Erythroblast (primary cell): ENCODE measurements around the gene ACOT6.
A peak's percentile ranks its signal among the peaks of the same experiment; 100 is the strongest.
"Not testable (repeated sequence)": the region's sequence is repeated elsewhere in the genome, so short reads cannot be mapped to it uniquely, and the experiment has no call there.

Source experiments
- DNase-seq, 2 experiments: peaks; one replicate each; lab custom pipeline; 2025; lab: John Stamatoyannopoulos, UW
- GATA1 ChIP-seq: IDR thresholded peaks from 2 replicates; pipeline ENCODE4 v1.6.1; 2011; ENCODE audit warnings: low read depth, mild to moderate bottlenecking, control low read depth, low read length, moderate library complexity
- POLR2A ChIP-seq: IDR thresholded peaks from 2 replicates; pipeline ENCODE4 v1.6.1; 2011; ENCODE audit warnings: mild to moderate bottlenecking, low read length

The ACOT6 gene

DNA sequence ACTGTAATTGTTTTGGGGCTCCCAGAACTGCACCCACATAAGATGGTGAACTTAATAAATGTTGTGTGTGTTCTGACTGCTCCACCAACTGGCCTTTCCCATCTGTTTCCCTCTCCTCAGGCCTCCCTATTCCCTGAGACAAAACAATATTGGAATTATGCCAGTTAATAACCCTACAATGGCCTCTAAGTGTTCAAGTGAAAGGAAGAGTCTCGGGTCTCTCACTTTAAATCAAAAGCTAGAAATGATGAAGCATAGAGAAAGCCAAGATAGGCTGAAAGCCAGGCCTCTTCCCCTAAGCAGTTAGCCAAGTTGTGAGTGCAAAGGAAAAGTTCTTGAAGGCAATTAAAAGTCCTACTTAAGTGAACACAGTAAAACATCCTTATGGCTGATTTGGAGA lies 13.4 kb downstream of the ACOT6 start:
- TF ChIP-seq POLR2A (no peak), GATA1 (no peak)
- no peak for DNase-seq

- TF ChIP-seq GATA1: no peak
- no peak for TF ChIP-seq POLR2A
- DNase-seq: no peak
These were observed 14.8 kb downstream of the ACOT6 start for GRCh38 chr14:73627151-73627558.

- TF ChIP-seq GATA1 (no peak), POLR2A (no peak)
- peak; percentile 14 to 50 for DNase-seq
These were observed 17.9 kb downstream of the ACOT6 start for GRCh38 chr14:73630009-73630780.

DNA sequence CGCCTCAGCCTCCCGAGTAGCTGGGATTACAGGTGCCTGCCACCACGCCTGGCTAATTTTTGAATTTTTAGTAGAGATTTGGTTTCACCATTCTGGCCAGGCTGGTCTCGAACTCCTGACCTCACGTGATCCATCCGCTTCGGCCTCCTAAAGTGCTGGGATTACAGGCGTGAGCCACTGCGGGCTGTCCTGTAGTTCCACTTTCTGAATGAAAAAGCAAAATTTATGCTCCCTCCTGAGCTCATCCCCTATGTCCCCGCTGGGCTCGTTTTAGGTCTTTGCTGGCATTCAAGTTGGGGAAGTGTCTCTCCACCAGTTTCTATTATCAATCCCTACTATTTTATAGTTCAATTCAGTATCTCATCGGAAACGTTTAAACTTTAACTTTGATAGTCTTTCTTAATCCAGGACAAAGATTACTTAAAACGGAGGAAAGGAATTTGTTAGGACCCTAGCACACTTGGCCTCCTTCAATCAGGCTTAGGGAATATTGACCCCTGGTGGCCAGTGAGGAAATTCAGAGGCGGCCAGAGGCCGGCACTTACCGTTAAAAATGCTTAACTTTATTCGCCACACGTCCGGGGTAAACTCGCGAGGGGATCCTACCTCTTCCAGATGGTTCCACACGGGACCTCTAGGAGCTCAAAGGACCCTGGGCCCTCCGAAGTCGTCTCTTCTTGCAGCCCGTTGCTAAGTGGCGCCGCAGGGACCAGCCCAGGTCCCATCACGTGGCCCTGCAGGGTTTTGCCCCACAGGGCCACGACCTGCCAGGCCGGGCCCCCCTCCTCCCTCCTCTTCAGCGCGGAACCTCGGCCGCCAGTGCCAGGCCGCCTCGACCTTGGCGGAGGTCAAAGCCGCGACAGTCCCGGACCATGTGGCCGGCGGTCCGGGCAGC lies 21.0 kb downstream of the ACOT6 start:
- DNase-seq: peak; percentile 73 to 82
- TF ChIP-seq POLR2A (no peak), GATA1 (no peak)

DNA sequence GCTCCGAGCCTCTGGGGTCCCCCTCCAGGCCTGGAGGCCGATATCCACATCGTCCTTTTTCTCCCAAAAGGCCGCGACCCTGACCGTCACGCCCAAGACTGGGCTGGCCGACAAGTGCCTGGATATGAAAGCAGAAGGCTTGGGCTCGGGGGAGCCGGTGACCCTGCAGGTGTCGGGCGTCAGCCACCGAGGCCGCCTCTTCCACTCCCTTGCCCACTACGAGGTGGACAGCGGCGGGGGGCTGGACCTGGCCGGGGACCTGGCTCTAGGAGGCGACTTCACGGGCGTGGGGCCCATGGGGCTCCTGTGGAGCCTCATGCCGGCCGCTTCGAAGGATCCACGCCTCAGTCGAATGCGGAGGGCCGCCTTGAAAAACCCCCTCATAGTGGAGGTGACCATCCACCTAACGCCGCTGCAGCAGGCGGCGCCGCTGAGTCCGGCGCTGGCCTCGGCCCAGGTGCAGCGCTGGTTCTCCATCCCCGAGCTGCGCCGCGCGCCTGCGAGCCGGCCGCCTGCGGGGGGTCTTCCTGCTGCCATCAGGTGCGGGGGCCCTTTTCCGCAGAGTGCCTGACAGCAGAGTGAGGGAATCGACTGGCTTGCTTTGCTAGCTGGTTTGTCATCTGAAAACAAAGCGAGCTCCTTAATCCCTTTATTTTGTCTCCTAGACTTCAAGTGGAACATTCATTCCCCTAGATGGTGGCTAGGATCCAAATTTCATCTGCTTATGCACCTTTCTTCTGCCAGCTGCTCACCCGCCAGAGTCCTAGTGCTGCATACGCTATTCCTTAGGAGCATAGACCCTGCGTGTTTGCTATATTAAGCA lies 21.9 kb downstream of the ACOT6 start:
- DNase-seq: peak; percentile 31 to 44
- TF ChIP-seq POLR2A (no peak), GATA1 (no peak)

DNA sequence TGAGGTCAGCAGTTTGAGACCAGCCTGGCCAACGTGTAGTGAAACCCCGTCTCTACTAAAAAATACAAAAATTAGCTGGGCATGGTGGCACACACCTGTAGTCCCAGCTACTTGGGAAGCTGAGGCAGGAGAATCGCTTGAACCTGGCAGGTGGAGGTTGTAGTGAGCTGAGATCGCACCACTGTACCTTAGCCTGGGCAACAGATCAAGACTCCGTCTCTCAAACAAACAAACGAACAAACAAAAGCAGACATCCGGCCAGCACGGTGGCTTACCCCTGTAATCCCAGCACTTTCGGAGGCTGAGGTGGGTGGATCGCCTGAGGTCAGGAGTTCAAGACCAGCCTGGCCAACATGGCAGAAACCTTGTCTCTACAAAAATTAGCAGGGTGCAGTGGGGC lies 24.0 kb downstream of the ACOT6 start:
- not testable (repeated sequence) for DNase-seq

GRCh38 chr14:73637830-73638229 lies 25.5 kb downstream of the ACOT6 start:
- no peak for TF ChIP-seq POLR2A
- TF ChIP-seq GATA1: no peak

GRCh38 chr14:73640796-73641365 lies 28.6 kb downstream of the ACOT6 start:
- no peak for DNase-seq
- TF ChIP-seq GATA1: no peak
- no peak for TF ChIP-seq POLR2A

More at GRCh38 chr14:73637830-73638229, 25.5 kb downstream of the ACOT6 start:
- DNase-seq: no peak

- TF ChIP-seq POLR2A: peak; percentile 95
- no peak for TF ChIP-seq GATA1
- DNase-seq: peak; percentile 91 to 95
These were observed 32.4 kb downstream of the ACOT6 start, which contains the start of gene DNAL1 for GRCh38 chr14:73644531-73645247. DNAL1 (plus strand) TSS chr14:73644986; CDS start chr14:73645040, 54 bp downstream.

DNA sequence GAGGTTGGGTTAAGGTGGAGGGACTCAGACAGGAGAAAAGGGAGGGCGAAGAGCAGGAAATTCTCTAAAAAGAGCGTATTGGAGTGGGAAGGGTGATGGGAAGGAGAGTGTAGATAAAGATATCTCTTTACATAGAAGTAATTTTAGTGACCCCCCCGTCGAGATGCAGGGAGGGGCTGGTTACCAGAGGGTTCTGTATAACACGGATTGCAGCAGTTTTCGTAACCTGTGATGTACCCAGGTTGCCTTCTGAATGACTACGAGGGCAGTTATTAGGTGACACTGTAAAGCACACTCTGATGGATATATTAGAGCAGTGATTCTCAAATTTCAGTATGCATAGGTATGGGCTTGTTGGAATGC lies 32.9 kb downstream of the ACOT6 start:
- peak; percentile 36 to 65 for DNase-seq
- TF ChIP-seq POLR2A (no peak), GATA1 (no peak)

GRCh38 chr14:73651005-73651404 lies 38.7 kb downstream of the ACOT6 start:
- TF ChIP-seq POLR2A: no peak
- no peak for TF ChIP-seq GATA1
- no peak for DNase-seq

DNA sequence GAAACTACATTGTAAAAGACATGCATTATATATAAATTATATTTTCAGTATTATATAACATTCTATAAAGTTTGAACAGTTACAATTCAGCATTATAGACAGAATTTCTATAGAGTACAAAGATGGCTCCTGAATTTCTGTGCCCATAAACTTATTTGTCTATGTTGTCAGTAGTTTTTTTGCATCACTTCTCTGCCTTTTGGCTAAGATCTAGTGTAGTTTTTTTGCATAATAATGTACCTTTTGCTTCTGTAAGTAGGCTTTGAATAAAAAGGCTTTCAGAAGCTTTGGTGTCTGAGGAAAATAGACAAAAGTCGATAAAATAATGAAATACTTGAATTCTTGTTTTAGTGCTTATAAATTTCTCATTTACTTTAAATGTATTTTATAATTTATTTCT lies 43.5 kb downstream of the ACOT6 start:
- no peak for DNase-seq
- TF ChIP-seq POLR2A (no peak), GATA1 (no peak)

- DNase-seq: peak in 1 of 2 experiments; percentile 53
These were observed 46.9 kb downstream of the ACOT6 start for GRCh38 chr14:73659202-73659601.
